ENCODE data around the gene TFAP2A.

- TF ChIP-seq CTCF (IDR thresholded peaks at IDR 0.05), result no peak
- TF ChIP-seq POLR2A (IDR thresholded peaks at IDR 0.05), result no peak
Measured at GRCh38 chr6:10433322-10433721, 18.4 kb upstream of the TFAP2A start.

All from right lobe of liver (tissue), 4 donors.